Measurements from ENCODE around the gene ATP6AP1. TPM values are rescaled to one million over a fixed set of nuclear protein-coding genes. Genes with fewer than 3 reads are reported as not detected.

Gene ATP6AP1
- total RNA-seq, 2 experiments from 2014 or later = 20.3 to 21.1 TPM

- DNase-seq = no peak
- Mint-ChIP-seq H3K4me3 (no peak overlapping the region), H3K27me3 (ENCODE audit: low read depth) (no peaks in the 10 kb centered on the region), H3K36me3 (ENCODE audit: low read depth) (peaks cover 2% of the 10 kb centered on the region), H3K27ac (peak overlapping the region; percentile 69), H3K9me3 (no peaks in the 10 kb centered on the region), H3K4me1 (ENCODE audit: low read depth) (peaks cover 18% of the 10 kb centered on the region)
- CTCF ChIA-PET = no interaction called here
- intact Hi-C loops (cut with micrococcal nuclease) = no loop called here
Measured at GRCh38 chrX:154472685-154473632, 44.5 kb downstream of the ATP6AP1 start.

- H3K27me3 Mint-ChIP-seq (ENCODE audit: low read depth) = no peaks in the 10 kb centered on the region
- intact Hi-C loops (cut with micrococcal nuclease) = no loop called here
- CTCF ChIA-PET = no interaction called here
- DNase-seq = no peak
- H3K9me3 Mint-ChIP-seq = no peaks in the 10 kb centered on the region
- H3K4me1 Mint-ChIP-seq (ENCODE audit: low read depth) = peaks cover 22% of the 10 kb centered on the region
- H3K36me3 Mint-ChIP-seq (ENCODE audit: low read depth) = peaks cover under 1% of the 10 kb centered on the region
- H3K27ac Mint-ChIP-seq = peak overlapping the region; percentile 69
- H3K4me3 Mint-ChIP-seq = no peak overlapping the region
Measured at GRCh38 chrX:154473683-154474082, 45.2 kb downstream of the ATP6AP1 start.

DNA sequence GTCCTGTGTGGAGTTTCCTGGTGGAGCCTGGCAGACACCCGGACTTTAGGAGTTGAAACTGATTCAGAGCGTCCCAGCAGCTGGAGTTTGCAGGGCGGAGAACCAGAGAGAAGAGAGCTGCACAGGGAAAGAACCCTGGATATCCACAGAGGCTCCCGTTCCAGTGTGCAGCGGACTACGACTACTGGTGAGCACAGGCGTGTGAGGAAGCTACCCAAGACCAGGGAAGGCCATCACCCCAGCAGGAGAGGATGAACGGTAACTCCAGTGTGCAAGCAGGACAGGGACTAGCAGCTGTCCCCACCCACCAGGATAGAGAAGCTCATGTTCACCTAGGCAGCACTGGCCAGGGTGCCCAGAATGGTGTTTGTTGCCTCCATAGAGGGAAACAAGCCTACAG lies 48.3 kb downstream of the ATP6AP1 start:
- Mint-ChIP-seq H3K27ac (no peak overlapping the region), H3K27me3 (ENCODE audit: low read depth) (no peaks in the 10 kb centered on the region), H3K9me3 (no peaks in the 10 kb centered on the region), H3K4me3 (no peak overlapping the region), H3K36me3 (ENCODE audit: low read depth) (no peaks in the 10 kb centered on the region), H3K4me1 (ENCODE audit: low read depth) (peaks cover 24% of the 10 kb centered on the region)
- intact Hi-C loops (cut with micrococcal nuclease) = loop anchor here (5.0 kb wide), 3 partner anchors 35 to 505 kb away; partner anchors contain the start of genes FAM50A, HCFC1, RPL10 and TMEM187
- no peak for DNase-seq
- CTCF ChIA-PET = interaction anchor here (0.6 to 1.3 kb wide), 4 partner anchors 25 to 93 kb away, joined by 3 to 5 read pairs (median 4); no protein-coding TSS in a partner anchor

- H3K4me3 Mint-ChIP-seq = peak overlapping the region; percentile 83
- H3K27me3 Mint-ChIP-seq (ENCODE audit: low read depth) = no peaks in the 10 kb centered on the region
- no peaks in the 10 kb centered on the region for H3K9me3 Mint-ChIP-seq
- intact Hi-C loops (cut with micrococcal nuclease) = loop anchor here (1.0 to 5.0 kb wide), 7 partner anchors 19 to 506 kb away; partner anchors contain the start of genes ATP6AP1, FAM3A, FAM50A and HCFC1
- peaks cover 1% of the 10 kb centered on the region for H3K36me3 Mint-ChIP-seq (ENCODE audit: low read depth)
- CTCF ChIA-PET = interaction anchor here (0.6 kb wide), 1 partner anchor 17 kb away, joined by 3 read pairs; no protein-coding TSS in a partner anchor
- peak overlapping the region; percentile 66 for H3K27ac Mint-ChIP-seq
- no peak for DNase-seq
- peaks cover 24% of the 10 kb centered on the region for H3K4me1 Mint-ChIP-seq (ENCODE audit: low read depth)
Measured at GRCh38 chrX:154477891-154478477, 49.5 kb downstream of the ATP6AP1 start.

DNA sequence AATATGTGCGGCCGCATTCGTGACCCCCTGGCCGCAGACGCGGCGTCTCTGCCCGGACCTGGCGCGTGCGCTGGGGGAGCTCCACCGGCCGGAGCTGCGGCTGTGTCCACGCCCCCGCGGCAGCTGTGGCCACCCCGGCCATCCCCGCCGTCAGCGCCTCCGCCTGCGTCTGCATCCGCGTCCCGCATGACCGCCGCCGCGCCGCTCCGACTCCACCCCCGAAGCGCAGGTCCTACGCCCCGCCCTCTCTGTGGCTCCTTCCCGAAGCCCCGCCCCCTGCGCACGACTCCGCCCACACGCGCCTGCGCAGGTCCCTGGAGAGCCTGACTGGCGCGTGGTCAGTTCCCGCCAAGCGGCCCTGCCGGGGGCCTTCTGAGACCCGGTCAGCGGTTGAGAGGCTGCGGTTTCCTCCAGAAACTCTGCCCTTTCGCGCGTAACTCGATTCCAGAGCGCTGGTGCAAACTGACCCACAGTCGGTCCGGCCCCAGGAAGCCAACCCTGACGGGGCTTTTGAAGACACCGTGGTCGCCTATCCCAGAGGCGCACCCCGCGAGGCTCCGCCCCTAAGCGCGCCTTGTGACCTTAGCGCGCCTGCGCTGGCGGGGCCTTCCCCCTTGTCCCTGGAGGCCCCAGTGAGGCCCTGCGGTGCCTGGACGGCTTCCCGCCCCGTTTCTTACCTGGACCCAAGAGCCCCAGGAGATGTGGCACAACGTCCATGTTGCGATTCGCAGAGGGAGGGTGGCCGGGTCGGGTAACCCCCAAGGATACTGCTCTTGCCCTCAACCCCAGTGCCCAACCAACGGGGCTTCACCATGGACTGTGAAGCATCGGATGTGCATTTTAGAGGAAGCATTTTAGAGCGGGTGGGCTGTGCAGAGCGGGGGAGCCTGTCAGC lies 50.5 kb downstream of the ATP6AP1 start, which contains the start of gene LAGE3:
Gene LAGE3, minus strand, starts transcription at position 554 of the 895 bp plus-strand sequence. Its CDS starts 366 bp downstream, at position 188.
- peak within 1 kb of the TSS; percentile 94 for H3K27ac Mint-ChIP-seq
- CTCF ChIA-PET = interaction anchor here (0.6 kb wide), 1 partner anchor 48 kb away, joined by 3 read pairs; no protein-coding TSS in a partner anchor

GRCh38 chrX:154481195-154481594 lies 52.7 kb downstream of the ATP6AP1 start:
- H3K4me3 Mint-ChIP-seq = no peak overlapping the region
- H3K9me3 Mint-ChIP-seq = no peaks in the 10 kb centered on the region
- intact Hi-C loops (cut with micrococcal nuclease) = no loop called here
- H3K4me1 Mint-ChIP-seq (ENCODE audit: low read depth) = peaks cover 34% of the 10 kb centered on the region
- peaks cover 6% of the 10 kb centered on the region for H3K36me3 Mint-ChIP-seq (ENCODE audit: low read depth)
- no peak for DNase-seq
- H3K27ac Mint-ChIP-seq = no peak overlapping the region
- no peaks in the 10 kb centered on the region for H3K27me3 Mint-ChIP-seq (ENCODE audit: low read depth)
- CTCF ChIA-PET = no interaction called here

More for the DNA sequence above, 50.5 kb downstream of the ATP6AP1 start, which contains the start of gene LAGE3:
- DNase-seq = peak; percentile 95
- Mint-ChIP-seq H3K36me3 (ENCODE audit: low read depth) (peaks cover 4% of the 10 kb centered on the region), H3K4me3 (peak within 1 kb of the TSS; percentile 83), H3K4me1 (ENCODE audit: low read depth) (peaks cover 30% of the 10 kb centered on the region), H3K27me3 (ENCODE audit: low read depth) (no peaks in the 10 kb centered on the region), H3K9me3 (no peaks in the 10 kb centered on the region)
- intact Hi-C loops (cut with micrococcal nuclease) = loop anchor here (1.0 to 5.0 kb wide), 8 partner anchors 11 to 507 kb away; partner anchors contain the start of genes ATP6AP1, FAM3A, FAM50A and HCFC1

- H3K4me1 Mint-ChIP-seq (ENCODE audit: low read depth) = peaks cover 28% of the 10 kb centered on the region
Measured at GRCh38 chrX:154481911-154482601, 53.6 kb downstream of the ATP6AP1 start.

DNA sequence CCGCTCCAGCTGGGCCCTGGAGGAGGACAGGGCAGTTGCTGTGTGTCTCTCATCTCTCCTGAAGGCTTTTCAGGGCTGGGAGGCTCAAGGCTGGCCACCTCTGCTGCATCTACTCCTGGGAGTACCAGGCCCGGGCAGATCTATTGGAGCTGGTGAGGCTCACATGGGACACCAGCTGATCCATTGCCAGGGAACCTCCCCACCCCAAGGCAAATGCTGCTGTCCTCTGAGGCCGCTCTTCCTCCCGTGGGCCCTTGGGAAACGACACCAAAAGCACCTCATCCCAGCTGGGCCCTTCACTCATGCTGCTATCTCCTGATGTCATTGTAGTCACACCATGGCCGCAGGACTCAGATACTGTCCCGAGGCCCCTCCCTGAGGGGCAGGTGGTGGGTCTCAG lies 54.3 kb downstream of the ATP6AP1 start:
- CTCF ChIA-PET = no interaction called here
- no peak for DNase-seq
- Mint-ChIP-seq H3K4me1 (ENCODE audit: low read depth) (peaks cover 22% of the 10 kb centered on the region), H3K27ac (no peak overlapping the region), H3K9me3 (no peaks in the 10 kb centered on the region), H3K27me3 (ENCODE audit: low read depth) (no peaks in the 10 kb centered on the region), H3K36me3 (ENCODE audit: low read depth) (peaks cover 8% of the 10 kb centered on the region), H3K4me3 (no peak overlapping the region)
- intact Hi-C loops (cut with micrococcal nuclease) = no loop called here

More at GRCh38 chrX:154481911-154482601, 53.6 kb downstream of the ATP6AP1 start:
- intact Hi-C loops (cut with micrococcal nuclease) = no loop called here
- Mint-ChIP-seq H3K4me3 (no peak overlapping the region), H3K27ac (no peak overlapping the region), H3K36me3 (ENCODE audit: low read depth) (peaks cover 6% of the 10 kb centered on the region), H3K9me3 (no peaks in the 10 kb centered on the region), H3K27me3 (ENCODE audit: low read depth) (no peaks in the 10 kb centered on the region)
- no peak for DNase-seq
- CTCF ChIA-PET = no interaction called here

DNA sequence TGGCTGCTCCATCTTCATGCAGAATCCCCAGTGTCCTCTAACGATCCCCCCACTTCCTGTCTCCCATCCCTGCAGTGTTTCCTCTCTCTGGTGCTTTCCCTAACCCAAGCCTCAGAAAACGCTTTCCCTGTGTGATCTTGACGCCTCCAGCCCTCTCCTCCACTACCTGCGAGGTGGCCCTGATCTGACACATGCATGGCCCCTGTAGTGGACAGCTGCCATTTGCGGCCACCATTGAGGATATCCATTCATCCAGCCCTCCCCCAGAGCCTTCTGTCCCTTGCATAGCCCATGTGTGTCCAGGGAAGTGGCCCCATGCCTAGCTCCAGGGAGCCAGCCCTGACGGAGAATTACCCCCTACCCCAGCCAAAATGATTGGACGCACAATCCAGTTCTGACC lies 54.8 kb downstream of the ATP6AP1 start:
- H3K9me3 Mint-ChIP-seq = no peaks in the 10 kb centered on the region
- CTCF ChIA-PET = no interaction called here
- DNase-seq = no peak
- intact Hi-C loops (cut with micrococcal nuclease) = no loop called here
- peaks cover 9% of the 10 kb centered on the region for H3K36me3 Mint-ChIP-seq (ENCODE audit: low read depth)
- peaks cover 19% of the 10 kb centered on the region for H3K4me1 Mint-ChIP-seq (ENCODE audit: low read depth)
- no peak overlapping the region for H3K27ac Mint-ChIP-seq
- H3K27me3 Mint-ChIP-seq (ENCODE audit: low read depth) = no peaks in the 10 kb centered on the region
- no peak overlapping the region for H3K4me3 Mint-ChIP-seq

- peak; percentile 18 for DNase-seq
- Mint-ChIP-seq H3K27me3 (ENCODE audit: low read depth) (no peaks in the 10 kb centered on the region), H3K36me3 (ENCODE audit: low read depth) (peaks cover 9% of the 10 kb centered on the region), H3K4me3 (peak overlapping the region; percentile 27), H3K4me1 (ENCODE audit: low read depth) (peaks cover 26% of the 10 kb centered on the region), H3K27ac (peak overlapping the region; percentile 18), H3K9me3 (no peaks in the 10 kb centered on the region)
- CTCF ChIA-PET = interaction anchor here (1.5 kb wide), 1 partner anchor 43 kb away, joined by 3 read pairs; no protein-coding TSS in a partner anchor
- intact Hi-C loops (cut with micrococcal nuclease) = no loop called here
Measured at GRCh38 chrX:154484255-154485149, 56.0 kb downstream of the ATP6AP1 start.

Data from activated naive CD4-positive, alpha-beta T cell treated with anti-CD3 and anti-CD28 coated beads for 36 hours (primary cell).